Cardiac fibroblast (primary cell): ENCODE measurements around the gene CEP192.
A peak's percentile ranks its signal among the peaks of the same experiment; 100 is the strongest.
"Not testable (repeated sequence)": the region's sequence is repeated elsewhere in the genome, so short reads cannot be mapped to it uniquely, and the experiment has no call there.

Source experiments
- DNase-seq, 2 donors: peaks; one replicate each; pipeline versions ENCODE4 v3.0.0 to v3.0.0-alpha.2; 2010; ENCODE audit warnings: low read depth in 2 of 2
- H3K4me3 ChIP-seq, 2 donors: replicated peaks in 1 of 2; 1 replicate in 1 of 2; 2 replicates in 1 of 2; pipeline ENCODE4 v1.5.1; 2011; ENCODE audit warnings: low read depth in 2 of 2, low read length in 2 of 2, mild to moderate bottlenecking in 2 of 2, moderate library complexity in 1 of 2
- TF ChIP-seq, protein P1 (sequence below): IDR thresholded peaks from one replicate; pipeline ENCODE4 v1.5.1; 2011; ENCODE audit warnings: low read depth, mild to moderate bottlenecking, low read length, inconsistent platforms

Gene CEP192

DNA sequence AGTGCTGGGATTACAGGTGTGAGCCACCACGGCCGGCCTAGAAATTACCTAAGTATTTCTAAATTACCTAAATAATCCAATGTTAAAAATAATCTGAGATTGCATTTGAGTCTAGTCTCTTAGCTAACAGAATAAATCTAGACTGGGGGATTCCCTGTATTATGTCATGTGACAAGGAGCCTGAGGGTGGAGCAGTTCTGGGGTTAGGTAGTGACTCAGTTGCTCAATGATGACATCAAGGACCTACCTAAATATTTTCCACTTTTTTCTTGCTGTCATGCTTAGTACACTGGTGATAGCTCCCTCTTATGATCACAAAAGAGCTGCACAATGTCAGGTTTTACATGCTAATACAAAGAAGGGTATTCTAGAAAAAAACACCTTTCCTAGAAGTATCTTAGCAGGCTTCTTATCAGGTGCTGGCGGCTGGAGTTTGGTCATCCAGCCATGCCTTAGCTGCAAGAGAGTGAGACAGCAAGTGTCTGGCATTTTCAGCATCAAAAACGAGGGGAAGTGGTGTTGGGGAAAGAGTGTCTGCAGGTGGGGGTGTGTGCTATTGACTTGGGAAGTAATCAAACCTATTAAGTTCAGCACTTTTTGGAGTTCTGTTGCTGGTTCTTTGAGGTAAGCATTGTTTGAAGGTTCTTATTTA is 17.5 kb upstream of the CEP192 start:
- TF ChIP-seq, protein P1, sequence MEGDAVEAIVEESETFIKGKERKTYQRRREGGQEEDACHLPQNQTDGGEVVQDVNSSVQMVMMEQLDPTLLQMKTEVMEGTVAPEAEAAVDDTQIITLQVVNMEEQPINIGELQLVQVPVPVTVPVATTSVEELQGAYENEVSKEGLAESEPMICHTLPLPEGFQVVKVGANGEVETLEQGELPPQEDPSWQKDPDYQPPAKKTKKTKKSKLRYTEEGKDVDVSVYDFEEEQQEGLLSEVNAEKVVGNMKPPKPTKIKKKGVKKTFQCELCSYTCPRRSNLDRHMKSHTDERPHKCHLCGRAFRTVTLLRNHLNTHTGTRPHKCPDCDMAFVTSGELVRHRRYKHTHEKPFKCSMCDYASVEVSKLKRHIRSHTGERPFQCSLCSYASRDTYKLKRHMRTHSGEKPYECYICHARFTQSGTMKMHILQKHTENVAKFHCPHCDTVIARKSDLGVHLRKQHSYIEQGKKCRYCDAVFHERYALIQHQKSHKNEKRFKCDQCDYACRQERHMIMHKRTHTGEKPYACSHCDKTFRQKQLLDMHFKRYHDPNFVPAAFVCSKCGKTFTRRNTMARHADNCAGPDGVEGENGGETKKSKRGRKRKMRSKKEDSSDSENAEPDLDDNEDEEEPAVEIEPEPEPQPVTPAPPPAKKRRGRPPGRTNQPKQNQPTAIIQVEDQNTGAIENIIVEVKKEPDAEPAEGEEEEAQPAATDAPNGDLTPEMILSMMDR: no peak
- peak in 1 of 2 donors; percentile 27 for DNase-seq
- no peak overlapping the region for H3K4me3 ChIP-seq

DNA sequence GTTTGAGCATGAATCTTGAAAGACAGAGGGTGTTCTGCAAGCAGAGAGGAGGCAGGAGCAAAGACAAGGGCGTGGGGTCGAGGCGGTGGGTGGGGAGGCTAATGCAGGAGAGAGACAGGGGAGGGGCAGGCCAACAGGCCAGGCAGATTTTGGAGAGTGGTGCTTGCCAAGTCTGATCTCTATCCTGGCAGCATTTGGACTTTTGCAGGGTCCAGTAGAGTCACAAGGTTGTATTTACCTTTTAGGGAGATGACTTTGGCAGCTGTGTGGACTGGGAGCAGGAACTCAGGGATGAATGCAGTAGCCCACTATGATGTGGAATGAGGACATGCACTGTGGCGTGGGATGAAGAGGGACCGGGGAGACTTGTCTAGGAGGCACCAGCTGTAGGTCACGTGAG is 15.7 kb upstream of the CEP192 start:
- TF ChIP-seq, protein P1: no peak
- DNase-seq: no peak
- no peak overlapping the region for H3K4me3 ChIP-seq

DNA sequence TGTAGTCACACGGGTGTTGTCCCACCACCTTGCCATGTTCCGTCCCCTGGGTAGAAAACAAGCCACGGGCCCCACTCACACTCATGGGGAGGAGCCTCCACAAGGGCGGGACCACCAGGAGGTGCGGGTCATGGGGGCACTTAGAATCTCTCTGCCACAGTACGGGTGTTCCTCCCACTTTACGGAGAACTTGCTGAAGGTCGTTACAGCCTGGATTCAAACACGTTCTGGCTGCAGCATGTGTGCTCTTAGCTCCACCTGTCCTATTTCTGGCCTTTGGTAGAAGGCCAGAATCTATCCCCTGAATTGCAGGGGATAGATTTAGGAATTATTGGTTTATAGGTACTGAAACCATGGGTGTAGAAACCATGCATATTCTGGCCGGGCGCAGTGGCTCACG is 14.9 kb upstream of the CEP192 start:
- TF ChIP-seq, protein P1: no peak
- H3K4me3 ChIP-seq: no peak overlapping the region
- DNase-seq: no peak

- DNase-seq, H3K4me3 ChIP-seq: not testable (repeated sequence)
Measured at GRCh38 chr18:12980065-12980464, 11.1 kb upstream of the CEP192 start.

DNA sequence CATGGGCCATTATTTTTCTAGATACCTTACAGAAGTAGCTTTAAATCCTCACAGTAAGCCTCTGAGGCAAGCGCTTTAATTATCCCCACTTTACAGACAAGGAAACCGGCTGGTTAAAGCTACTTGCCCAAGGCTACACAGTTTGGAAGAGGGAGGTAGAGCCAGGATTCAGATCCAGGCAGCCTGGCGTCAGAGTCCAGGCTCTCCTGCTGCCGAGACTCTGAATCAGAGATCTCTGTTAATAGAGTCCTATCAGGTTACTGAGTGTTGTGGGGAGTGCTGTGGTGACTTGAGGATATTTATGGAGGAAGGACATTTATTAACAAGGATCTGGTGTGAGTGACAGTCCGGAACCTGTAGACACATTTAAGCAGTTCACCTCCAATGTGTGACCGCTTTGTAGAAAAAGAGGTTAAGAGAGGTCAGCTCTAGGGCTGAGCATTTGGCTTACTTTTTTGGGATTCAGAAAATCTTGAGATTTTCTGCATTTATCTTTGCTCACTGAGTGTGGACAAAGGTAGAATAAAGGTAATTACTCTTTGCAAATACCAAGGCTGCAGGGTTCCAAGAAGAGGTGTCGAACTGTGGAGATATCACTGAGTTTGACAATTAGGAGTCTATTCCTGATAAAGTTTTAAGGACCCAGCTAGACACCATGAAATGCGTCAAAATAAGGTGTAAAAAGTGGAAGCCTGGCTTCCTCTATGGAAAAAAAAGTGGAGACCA is 1.6 kb upstream of the CEP192 start:
- TF ChIP-seq, protein P1: no peak

GRCh38 chr18:12990123-12990475 is 1.1 kb upstream of the CEP192 start:
- no peak for DNase-seq
- H3K4me3 ChIP-seq: peak overlapping the region in 1 of 2 donors; percentile 95
- TF ChIP-seq, protein P1: no peak

More for the DNA sequence above, 1.6 kb upstream of the CEP192 start:
- H3K4me3 ChIP-seq: no peak overlapping the region
- no peak for DNase-seq

GRCh38 chr18:12990641-12990966 is 558 bp upstream of the CEP192 start:
- H3K4me3 ChIP-seq: peak overlapping the region; percentile 81 to 95
- no peak for DNase-seq
- TF ChIP-seq, protein P1: no peak
